Measurements from ENCODE around the gene ZNF135. TPM values are rescaled to one million over a fixed set of nuclear protein-coding genes. Genes with fewer than 3 reads are reported as not detected.

The ZNF135 gene
- total and polyA plus RNA-seq, 2 of the 13 experiments (the other 11 are each of a cell fraction or from before 2014, with no cell fraction given), result not detected

GRCh38 chr19:58056261-58056660 lies 2.8 kb upstream of the ZNF135 start:
- intact Hi-C loops (cut with micrococcal nuclease; ENCODE audit: unreplicated experiment) (no loop called here), in situ Hi-C loops (cut with HindIII; ENCODE audit: extremely low pct_ligation_motif_present, low pct_unique_long_range_greater_than_20kb) (no loop called here)
- H4K20me1 ChIP-seq (ENCODE audit: insufficient read depth, low read length), result no peaks in the 10 kb centered on the region
- H3K4me3 ChIP-seq (replicated peaks in 1 of 3; ENCODE audit: insufficient read depth in 1 of 3, low read depth in 2 of 3, low read length in 3 of 3), result no peak overlapping the region
- BruUV-seq (replicated peaks), result no TSS peak
- WGBS (ENCODE audit: low lambda C conversion rate), result 6% methylated on average over 2 of the region's 8 CpGs
- no peak for DNase-seq (ENCODE audit: low spot score)
- H3K36me3 ChIP-seq (replicated peaks in 1 of 2; ENCODE audit: control insufficient read depth in 1 of 2, insufficient read depth in 2 of 2, low read length in 2 of 2), result no peaks in the 10 kb centered on the region
- no peak overlapping the region for H3K9ac ChIP-seq (ENCODE audit: insufficient read depth, low read depth, low read length)
- CTCF ChIA-PET (ENCODE audit: low intra/inter-chr PET ratio, low total read pairs), result no interaction called here
- no peak for TF ChIP-seq ZNF460 (CRISPR knock-in tag; IDR thresholded peaks at IDR 0.05; ENCODE audit: borderline replicate concordance)
- no peak for TF ChIP-seq LBX2 (CRISPR knock-in tag; IDR thresholded peaks at IDR 0.05; ENCODE audit: borderline replicate concordance)
- no peak for TF ChIP-seq ZNF180 (CRISPR knock-in tag; IDR thresholded peaks at IDR 0.05; ENCODE audit: borderline replicate concordance, low read depth)
- no peak for TF ChIP-seq KLF9 (CRISPR knock-in tag; IDR thresholded peaks at IDR 0.05; ENCODE audit: low read depth)
- no peak for TF ChIP-seq PHF20 (CRISPR knock-in tag; IDR thresholded peaks at IDR 0.05)
- TF ChIP-seq HMG20B (CRISPR knock-in tag; conservative IDR thresholded peaks at IDR 0.05), result no peak
- no peak for TF ChIP-seq ZMAT5 (CRISPR knock-in tag; IDR thresholded peaks at IDR 0.05; ENCODE audit: borderline replicate concordance, low read depth)
- TF ChIP-seq SRSF4 (IDR thresholded peaks at IDR 0.05; ENCODE audit: low read depth, low read length, poor library complexity, severe bottlenecking), result no peak
- TF ChIP-seq ERF (CRISPR knock-in tag; IDR thresholded peaks at IDR 0.05), result no peak
- no peak for TF ChIP-seq ZBTB25 (CRISPR knock-in tag; IDR thresholded peaks at IDR 0.05)
- no peak for TF ChIP-seq ARNT (IDR thresholded peaks at IDR 0.05)
- no peak for TF ChIP-seq KDM3A (CRISPR knock-in tag; IDR thresholded peaks at IDR 0.05; ENCODE audit: low read depth)
- no peak for TF ChIP-seq ZNF547 (CRISPR knock-in tag; IDR thresholded peaks at IDR 0.05)
- no peak for TF ChIP-seq GABPA (IDR thresholded peaks at IDR 0.05; ENCODE audit: low read depth, low read length)
- no peak for TF ChIP-seq GABPA (CRISPR knock-in tag; IDR thresholded peaks at IDR 0.05; ENCODE audit: low read depth)
- TF ChIP-seq ZBTB43 (CRISPR knock-in tag; conservative IDR thresholded peaks at IDR 0.05), result no peak
- no peak for TF ChIP-seq ZNF766 (CRISPR knock-in tag; IDR thresholded peaks at IDR 0.05; ENCODE audit: borderline replicate concordance)
- no peak for TF ChIP-seq FOSL1 (CRISPR knock-in tag; IDR thresholded peaks at IDR 0.05; ENCODE audit: borderline replicate concordance)
- no peak for TF ChIP-seq NRL (CRISPR knock-in tag; IDR thresholded peaks at IDR 0.05; ENCODE audit: borderline replicate concordance)
- no peak overlapping the region for H3K27ac ChIP-seq (ENCODE audit: extremely low read length, insufficient read depth, low read length)
- no peak for ATAC-seq
- H3K9me3 ChIP-seq (ENCODE audit: low read length), result peaks cover 56% of the 10 kb centered on the region
- H3K79me2 ChIP-seq (ENCODE audit: insufficient read depth, low read length), result no peaks in the 10 kb centered on the region
- no peak for FAIRE-seq
- H3K27me3 ChIP-seq (ENCODE audit: control insufficient read depth in 1 of 2, insufficient read depth in 2 of 2, low read length in 2 of 2), result no peaks in the 10 kb centered on the region
- no peak overlapping the region for H3K4me2 ChIP-seq (ENCODE audit: low read depth, low read length)
- POLR2A ChIA-PET, result no interaction called here
- H3K4me1 ChIP-seq (ENCODE audit: insufficient read depth, low read length), result no peaks in the 10 kb centered on the region; the same call in 1 of the 2 replicates
- H2AFZ ChIP-seq (ENCODE audit: low read length), result no peak overlapping the region

All from HepG2 (cell line).